B cell (primary cell): ENCODE results near the gene DUSP5. TPM values are rescaled to one million over a fixed set of nuclear protein-coding genes. Genes with fewer than 3 reads are reported as not detected.

Source experiments
- ATAC-seq: fragments of 200-7000 bp; cut with Tn5 transposase; one replicate; pipeline ENCODE4 v1.10.0; 2021; ENCODE audit warnings: low read depth, mild to moderate bottlenecking, moderate number of reproducible peaks, moderate library complexity
- CTCF ChIA-PET: fragments of 350-600 bp; sonication (Branson Sonifier 250); formaldehyde crosslinking; loops from one replicate; lab custom pipeline; 2021; ENCODE audit warnings: antibody characterized with exemption, inconsistent platforms; lab: Charles Lee
- POLR2A ChIA-PET: fragments of 350-600 bp; sonication (Branson Sonifier 250); formaldehyde crosslinking; loops from one replicate; lab custom pipeline; 2021; ENCODE audit warnings: antibody characterized with exemption; lab: Charles Lee
- DNase-seq: peaks from one replicate; pipeline ENCODE4 v3.0.0; 2013
- H2AFZ ChIP-seq: 2 replicates; pipeline ENCODE4 v1.6.1; 2012; ENCODE audit warnings: mild to moderate bottlenecking, low read depth, low read length; ENCODE audit not compliant: insufficient read depth, poor library complexity, severe bottlenecking
- H3K27ac ChIP-seq, 2 donors: 1 replicate in 1 of 2; 2 replicates in 1 of 2; pipeline ENCODE4 v1.5.1; 2012 to 2013; ENCODE audit warnings: low read length in 2 of 2, mild to moderate bottlenecking in 2 of 2, moderate library complexity in 1 of 2
- H3K27me3 ChIP-seq, 4 experiments: fragments of 200-600 bp in 1 of 4; sonication (generic) in 1 of 4; replicated peaks in 1 of 4; 1 replicate in 2 of 4; 2 replicates in 2 of 4; pipeline versions ENCODE4 v1.6.1 to v1.7.0; 2013 to 2016; ENCODE audit warnings: low read length in 3 of 4, mild to moderate bottlenecking in 2 of 4, mixed read lengths in 1 of 4, moderate library complexity in 1 of 4; ENCODE audit not compliant: insufficient read depth in 4 of 4, control insufficient read depth in 3 of 4; ENCODE audit errors: control extremely low read depth in 1 of 4
- H3K36me3 ChIP-seq, 2 experiments: replicated peaks in 1 of 2; 1 replicate in 1 of 2; 2 replicates in 1 of 2; pipeline versions ENCODE4 v1.6.1 to v1.7.1; 2013; ENCODE audit warnings: low read length in 1 of 2; ENCODE audit not compliant: insufficient read depth in 2 of 2, control insufficient read depth in 1 of 2; ENCODE audit errors: control extremely low read depth in 1 of 2, extremely low read depth in 1 of 2
- H3K4me1 ChIP-seq, 2 donors: fragments of 200-600 bp in 1 of 2; sonication (generic) in 1 of 2; 1 replicate in 1 of 2; 2 replicates in 1 of 2; pipeline versions ENCODE4 v1.5.1 to v1.6.1; 2013 to 2017; ENCODE audit warnings: low read length in 2 of 2; ENCODE audit not compliant: control insufficient read depth in 2 of 2, insufficient read depth in 2 of 2
- H3K4me2 ChIP-seq: replicated peaks from 2 replicates; pipeline ENCODE3; 2012; ENCODE audit warnings: mild to moderate bottlenecking, low read depth, low read length; ENCODE audit not compliant: poor library complexity, severe bottlenecking
- H3K4me3 ChIP-seq, 5 experiments: fragments of 200-600 bp in 1 of 5; sonication (generic) in 1 of 5; 1 replicate in 3 of 5; 2 replicates in 2 of 5; pipeline versions ENCODE4 v1.5.1 to v1.7.0; 2011 to 2016; ENCODE audit warnings: low read length in 4 of 5, mild to moderate bottlenecking in 4 of 5, low read depth in 2 of 5, control low read depth in 1 of 5, moderate library complexity in 1 of 5; ENCODE audit not compliant: insufficient read depth in 1 of 5; ENCODE audit errors: control extremely low read depth in 1 of 5, extremely low read depth in 1 of 5
- H3K79me2 ChIP-seq: fragments of 200-600 bp; sonication (generic); one replicate; pipeline ENCODE4 v1.6.0; 2016; ENCODE audit warnings: low read length; ENCODE audit not compliant: control insufficient read depth, insufficient read depth
- H3K9ac ChIP-seq: fragments of 200-600 bp; sonication (generic); 2 replicates; pipeline ENCODE4 v1.6.1; 2017; ENCODE audit warnings: mild to moderate bottlenecking, low read length, moderate library complexity
- H3K9me3 ChIP-seq, 3 donors: one replicate each; pipeline versions ENCODE4 v1.6.1 to v1.7.1; 2013; ENCODE audit warnings: low read length in 2 of 3; ENCODE audit not compliant: control insufficient read depth in 2 of 3, insufficient read depth in 1 of 3; ENCODE audit errors: control extremely low read depth in 1 of 3
- H4K20me1 ChIP-seq: 2 replicates; pipeline ENCODE4 v1.6.0; 2012; ENCODE audit warnings: mild to moderate bottlenecking, low read length; ENCODE audit not compliant: insufficient read depth, control insufficient read depth, poor library complexity, severe bottlenecking
- H3K27ac Mint-ChIP-seq: one replicate; pipeline ENCODE4 v1.8.0; 2021; ENCODE audit warnings: mixed read lengths
- H3K27me3 Mint-ChIP-seq: one replicate; pipeline ENCODE4 v1.8.0; 2021; ENCODE audit warnings: mixed read lengths
- H3K4me1 Mint-ChIP-seq: one replicate; pipeline ENCODE4 v1.8.0; 2021; ENCODE audit warnings: mixed read lengths
- H3K4me3 Mint-ChIP-seq: one replicate; pipeline ENCODE4 v1.8.0; 2021; ENCODE audit warnings: mixed read lengths
- H3K9me3 Mint-ChIP-seq: one replicate; pipeline ENCODE4 v1.8.0; 2022; ENCODE audit warnings: mixed read lengths; ENCODE audit not compliant: insufficient read depth
- CTCF ChIP-seq: fragments of 200-600 bp; IDR thresholded peaks from one replicate; pipeline ENCODE4 v1.8.0; 2022; ENCODE audit warnings: antibody characterized with exemption, mild to moderate bottlenecking
- EZH2 ChIP-seq: IDR thresholded peaks from 2 replicates; pipeline ENCODE4 v1.6.1; 2012; ENCODE audit warnings: borderline replicate concordance, low read depth, mild to moderate bottlenecking, moderate library complexity, low read length; ENCODE audit not compliant: insufficient read depth, poor library complexity, severe bottlenecking
- WGBS: methylation state at CpG from one replicate; pipeline ENCODE4 v1.1.5; 2013; ENCODE audit warnings: missing lambda C conversion rate; ENCODE audit not compliant: insufficient coverage; 5-methylcytosine and 5-hydroxymethylcytosine counted together
- intact Hi-C: fragments of 100-400 bp; cut with micrococcal nuclease; formaldehyde crosslinking; loops from one replicate; pipeline ENCODE4 v1.10.0; 2022
- polyA plus RNA-seq: library from polyadenylated mRNA; depleted of rRNA; stranded (reverse); fragments of >200 nt; gene quantifications from 2 replicates; pipeline ENCODE4 v1.2.3, GENCODE V29; 2012
- total RNA-seq, 2 donors: library from RNA; stranded (reverse); fragments of 120-200 nt in 1 of 2; gene quantifications; 1 replicate in 1 of 2; 2 replicates in 1 of 2; pipeline versions ENCODE4 v1.2.3 to v1.2.4, GENCODE V29; 2013 to 2022

The DUSP5 gene
- total and polyA plus RNA-seq, 2 donors (not counting 1 experiment from before 2014, with no cell fraction given): 10.0 to 71.0 TPM

- no CpG with 5 or more reads among the region's 4 CpGs for WGBS
- no peak overlapping the region for H3K9ac ChIP-seq
- DNase-seq: no peak
- ChIA-PET CTCF (no interaction called here), POLR2A (interaction anchor here (0.7 kb wide), 1 partner anchor 51 kb away, joined by 8 read pairs; no protein-coding TSS in a partner anchor)
- no peak overlapping the region for H3K27ac ChIP-seq
- H3K27me3 ChIP-seq: no peaks in the 10 kb centered on the region
- H3K4me2 ChIP-seq: no peak overlapping the region
- intact Hi-C loops: no loop called here
- TF ChIP-seq CTCF (no peak), EZH2 (no peak)
- no peak overlapping the region for H3K4me3 ChIP-seq
- no peak overlapping the region for H2AFZ ChIP-seq
- no peak for ATAC-seq
- no peaks in the 10 kb centered on the region for H3K4me1 ChIP-seq
- no peaks in the 10 kb centered on the region for H3K36me3 ChIP-seq
- Mint-ChIP-seq H3K4me3 (no peak overlapping the region), H3K27me3 (no peaks in the 10 kb centered on the region), H3K4me1 (no peaks in the 10 kb centered on the region), H3K27ac (no peak overlapping the region), H3K9me3 (no peaks in the 10 kb centered on the region)
- H3K79me2 ChIP-seq: no peaks in the 10 kb centered on the region
- H3K9me3 ChIP-seq: no peaks in the 10 kb centered on the region
- no peaks in the 10 kb centered on the region for H4K20me1 ChIP-seq
Observed at GRCh38 chr10:110474826-110475225, 22.9 kb upstream of the DUSP5 start.

GRCh38 chr10:110475722-110476515, 21.8 kb upstream of the DUSP5 start:
- WGBS: 89% methylated on average over 5 of the region's 9 CpGs
- POLR2A ChIA-PET: no interaction called here
- no peaks in the 10 kb centered on the region for H3K79me2 ChIP-seq

More at GRCh38 chr10:110475722-110476515, 21.8 kb upstream of the DUSP5 start:
- Histone ChIP-seq H3K27me3 (no peaks in the 10 kb centered on the region), H2AFZ (no peak overlapping the region), H3K4me2 (no peak overlapping the region), H3K9me3 (no peaks in the 10 kb centered on the region), H3K9ac (no peak overlapping the region), H4K20me1 (no peaks in the 10 kb centered on the region), H3K4me3 (no peak overlapping the region), H3K4me1 (no peaks in the 10 kb centered on the region), H3K36me3 (no peaks in the 10 kb centered on the region), H3K27ac (no peak overlapping the region)
- intact Hi-C loops: no loop called here
- TF ChIP-seq EZH2 (no peak), CTCF (no peak)
- Mint-ChIP-seq H3K9me3 (no peaks in the 10 kb centered on the region), H3K27ac (no peak overlapping the region), H3K4me1 (no peaks in the 10 kb centered on the region), H3K27me3 (no peaks in the 10 kb centered on the region), H3K4me3 (no peak overlapping the region)
- CTCF ChIA-PET: interaction anchor here (0.7 kb wide), 1 partner anchor 16 kb away, joined by 4 read pairs; no protein-coding TSS in a partner anchor
- no peak for DNase-seq
- no peak for ATAC-seq
